Trophoblast cell (in vitro differentiated cells and primary cell): Measurements from ENCODE around the gene GRIN2A.

Source experiments
- DNase-seq, 2 donors: peaks; one replicate each; pipeline ENCODE4 v3.0.0-alpha.2; 2016
- H2AFZ ChIP-seq: 2 replicates; pipeline ENCODE4 v1.6.1; 2013; ENCODE audit warnings: low read length, moderate library complexity, mild to moderate bottlenecking; ENCODE audit not compliant: insufficient read depth, poor library complexity
- H2AK5ac ChIP-seq: 2 replicates; pipeline ENCODE4 v1.6.1; 2013; ENCODE audit warnings: mild to moderate bottlenecking, low read length
- H2BK120ac ChIP-seq: 2 replicates; pipeline ENCODE4 v1.6.1; 2013; ENCODE audit warnings: low read length, mild to moderate bottlenecking, moderate library complexity; ENCODE audit not compliant: insufficient read depth, poor library complexity
- H2BK12ac ChIP-seq: 2 replicates; pipeline ENCODE4 v1.6.1; 2013; ENCODE audit warnings: mild to moderate bottlenecking, low read length, moderate library complexity
- H2BK5ac ChIP-seq: 2 replicates; pipeline ENCODE4 v1.6.1; 2013; ENCODE audit warnings: low read length, low read depth, moderate library complexity, mild to moderate bottlenecking; ENCODE audit not compliant: poor library complexity
- H3K14ac ChIP-seq: 2 replicates; pipeline ENCODE4 v1.6.1; 2013; ENCODE audit warnings: mild to moderate bottlenecking, low read length
- H3K18ac ChIP-seq: 2 replicates; pipeline ENCODE4 v1.6.1; 2013; ENCODE audit warnings: mild to moderate bottlenecking, low read length
- H3K23ac ChIP-seq: 2 replicates; pipeline ENCODE4 v1.6.1; 2013; ENCODE audit warnings: low read length
- H3K27ac ChIP-seq: 2 replicates; pipeline ENCODE4 v1.5.1; 2013; ENCODE audit warnings: low read depth, mild to moderate bottlenecking, inconsistent platforms, low read length, moderate library complexity
- H3K27me3 ChIP-seq: 2 replicates; pipeline ENCODE4 v1.6.1; 2013; ENCODE audit warnings: inconsistent platforms, mild to moderate bottlenecking, low read length, moderate library complexity; ENCODE audit not compliant: insufficient read depth
- H3K36me3 ChIP-seq, 2 experiments: 1 replicate in 1 of 2; 2 replicates in 1 of 2; pipeline ENCODE4 v1.6.1; 2013; ENCODE audit warnings: low read length in 2 of 2, mild to moderate bottlenecking in 2 of 2, moderate library complexity in 1 of 2; ENCODE audit not compliant: insufficient read depth in 2 of 2, control insufficient read depth in 1 of 2
- H3K4ac ChIP-seq: 2 replicates; pipeline ENCODE4 v1.6.1; 2013; ENCODE audit warnings: low read depth, mild to moderate bottlenecking, low read length, moderate library complexity
- H3K4me1 ChIP-seq, 2 experiments: 1 replicate in 1 of 2; 2 replicates in 1 of 2; pipeline ENCODE4 v1.6.1; 2013; ENCODE audit warnings: low read length in 2 of 2, mild to moderate bottlenecking in 2 of 2, moderate library complexity in 1 of 2; ENCODE audit not compliant: insufficient read depth in 2 of 2, control insufficient read depth in 1 of 2
- H3K4me2 ChIP-seq: 2 replicates; pipeline ENCODE4 v1.6.1; 2013; ENCODE audit warnings: inconsistent platforms, mild to moderate bottlenecking, low read length, moderate library complexity
- H3K4me3 ChIP-seq: 2 replicates; pipeline ENCODE4 v1.5.1; 2013; ENCODE audit warnings: mild to moderate bottlenecking, low read depth, low read length, inconsistent platforms
- H3K79me1 ChIP-seq: one replicate; pipeline ENCODE4 v1.6.1; 2013; ENCODE audit warnings: low read length
- H3K79me2 ChIP-seq: 2 replicates; pipeline ENCODE4 v1.6.1; 2013; ENCODE audit warnings: low read length, mild to moderate bottlenecking; ENCODE audit not compliant: control insufficient read depth, insufficient read depth, poor library complexity
- H3K9ac ChIP-seq: 2 replicates; pipeline ENCODE4 v1.6.1; 2013; ENCODE audit warnings: mild to moderate bottlenecking, low read length
- H3K9me3 ChIP-seq: 2 replicates; pipeline ENCODE4 v1.6.1; 2013; ENCODE audit warnings: low read depth, mild to moderate bottlenecking, control low read depth, inconsistent platforms, low read length; ENCODE audit not compliant: insufficient read depth
- H4K12ac ChIP-seq: 2 replicates; pipeline ENCODE4 v1.6.1; 2013; ENCODE audit warnings: low read depth, mild to moderate bottlenecking, low read length, moderate library complexity
- H4K8ac ChIP-seq: 2 replicates; pipeline ENCODE4 v1.6.1; 2013; ENCODE audit warnings: low read depth, mild to moderate bottlenecking, low read length, moderate library complexity
- H4K91ac ChIP-seq: one replicate; pipeline ENCODE4 v1.6.1; 2013; ENCODE audit warnings: low read depth, mild to moderate bottlenecking, low read length, moderate library complexity
- WGBS: extraction: QIAGEN DNeasy Blood & Tissue Kit; methylation state at CpG from one replicate; pipeline ENCODE4 v1.1.7; 2013; ENCODE audit warnings: missing lambda C conversion rate; ENCODE audit not compliant: insufficient read length, insufficient coverage; ENCODE audit errors: extremely low coverage; 5-methylcytosine and 5-hydroxymethylcytosine counted together

The GRIN2A gene

DNA sequence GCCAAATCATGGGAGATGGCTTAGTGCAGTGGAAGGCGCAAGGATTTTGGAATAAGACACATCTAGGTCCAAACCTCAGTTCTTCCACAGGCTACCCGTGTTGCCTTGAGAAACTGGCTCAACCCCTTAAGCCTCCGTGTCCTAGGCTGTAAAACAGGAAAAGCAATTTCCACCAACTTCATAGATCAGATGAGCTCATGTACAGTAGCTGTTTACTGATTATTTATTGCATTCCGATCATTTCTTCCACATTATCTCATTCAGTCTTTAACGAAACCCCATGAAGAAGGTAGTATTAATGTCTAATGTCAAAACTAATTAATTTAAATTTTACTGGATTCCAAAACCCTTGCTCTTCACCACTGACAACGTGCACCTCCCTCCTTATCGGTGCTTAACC lies 231.6 kb downstream of the GRIN2A start:
- no peak overlapping the region for H3K18ac ChIP-seq
- H4K91ac ChIP-seq = no peak overlapping the region
- no peaks in the 10 kb centered on the region for H3K9me3 ChIP-seq
- H3K36me3 ChIP-seq = no peaks in the 10 kb centered on the region
- H2AK5ac ChIP-seq = no peak overlapping the region
- WGBS = no CpG with 5 or more reads among the region's 7 CpGs
- no peak overlapping the region for H3K27ac ChIP-seq
- H3K27me3 ChIP-seq = no peaks in the 10 kb centered on the region
- no peak overlapping the region for H2BK12ac ChIP-seq
- H3K79me2 ChIP-seq = no peaks in the 10 kb centered on the region
- no peak overlapping the region for H3K4me2 ChIP-seq
- H3K9ac ChIP-seq = no peak overlapping the region
- no peak overlapping the region for H3K14ac ChIP-seq
- H3K23ac ChIP-seq = no peak overlapping the region
- H3K79me1 ChIP-seq = no peaks in the 10 kb centered on the region
- no peak overlapping the region for H2BK120ac ChIP-seq
- no peak overlapping the region for H2BK5ac ChIP-seq
- no peak for DNase-seq
- no peak overlapping the region for H2AFZ ChIP-seq
- no peak overlapping the region for H3K4me3 ChIP-seq
- no peak overlapping the region for H4K8ac ChIP-seq
- no peak overlapping the region for H3K4ac ChIP-seq
- no peak overlapping the region for H4K12ac ChIP-seq
- peaks cover 5 to 9% of the 10 kb centered on the region in 2 experiments for H3K4me1 ChIP-seq

GRCh38 chr16:9949396-9949795 lies 232.8 kb downstream of the GRIN2A start:
- H3K27me3 ChIP-seq = no peaks in the 10 kb centered on the region
- no peaks in the 10 kb centered on the region for H3K79me1 ChIP-seq
- no peaks in the 10 kb centered on the region for H3K36me3 ChIP-seq
- H4K8ac ChIP-seq = no peak overlapping the region
- no peak overlapping the region for H3K14ac ChIP-seq
- H2AK5ac ChIP-seq = no peak overlapping the region
- H3K27ac ChIP-seq = no peak overlapping the region
- H3K4me2 ChIP-seq = no peak overlapping the region
- H2AFZ ChIP-seq = no peak overlapping the region
- no peak overlapping the region for H3K23ac ChIP-seq
- no peaks in the 10 kb centered on the region for H3K9me3 ChIP-seq
- H3K18ac ChIP-seq = no peak overlapping the region
- H2BK120ac ChIP-seq = no peak overlapping the region
- no peak overlapping the region for H2BK12ac ChIP-seq
- H3K4ac ChIP-seq = no peak overlapping the region
- H3K79me2 ChIP-seq = no peaks in the 10 kb centered on the region
- no peak overlapping the region for H2BK5ac ChIP-seq
- DNase-seq = no peak
- no peak overlapping the region for H3K9ac ChIP-seq
- no peak overlapping the region for H4K91ac ChIP-seq
- no peak overlapping the region for H3K4me3 ChIP-seq
- 100% methylated on average over 3 of the region's 5 CpGs for WGBS
- H4K12ac ChIP-seq = no peak overlapping the region
- H3K4me1 ChIP-seq = peaks cover 5 to 9% of the 10 kb centered on the region in 2 experiments

GRCh38 chr16:9948933-9949332 lies 233.3 kb downstream of the GRIN2A start:
- no CpG with 5 or more reads among the region's 4 CpGs for WGBS
- Histone ChIP-seq H2AK5ac (no peak overlapping the region), H3K9ac (no peak overlapping the region), H2BK120ac (no peak overlapping the region), H2BK12ac (no peak overlapping the region), H2AFZ (no peak overlapping the region), H3K4me2 (no peak overlapping the region), H4K12ac (no peak overlapping the region), H3K79me2 (no peaks in the 10 kb centered on the region), H3K4ac (no peak overlapping the region), H3K4me1 (peaks cover 5 to 9% of the 10 kb centered on the region in 2 experiments), H3K27me3 (no peaks in the 10 kb centered on the region), H3K79me1 (no peaks in the 10 kb centered on the region), H3K23ac (no peak overlapping the region), H4K91ac (no peak overlapping the region), H3K18ac (no peak overlapping the region), H3K14ac (no peak overlapping the region), H3K27ac (no peak overlapping the region), H2BK5ac (no peak overlapping the region), H4K8ac (no peak overlapping the region), H3K9me3 (no peaks in the 10 kb centered on the region), H3K36me3 (no peaks in the 10 kb centered on the region), H3K4me3 (no peak overlapping the region)
- no peak for DNase-seq

DNA sequence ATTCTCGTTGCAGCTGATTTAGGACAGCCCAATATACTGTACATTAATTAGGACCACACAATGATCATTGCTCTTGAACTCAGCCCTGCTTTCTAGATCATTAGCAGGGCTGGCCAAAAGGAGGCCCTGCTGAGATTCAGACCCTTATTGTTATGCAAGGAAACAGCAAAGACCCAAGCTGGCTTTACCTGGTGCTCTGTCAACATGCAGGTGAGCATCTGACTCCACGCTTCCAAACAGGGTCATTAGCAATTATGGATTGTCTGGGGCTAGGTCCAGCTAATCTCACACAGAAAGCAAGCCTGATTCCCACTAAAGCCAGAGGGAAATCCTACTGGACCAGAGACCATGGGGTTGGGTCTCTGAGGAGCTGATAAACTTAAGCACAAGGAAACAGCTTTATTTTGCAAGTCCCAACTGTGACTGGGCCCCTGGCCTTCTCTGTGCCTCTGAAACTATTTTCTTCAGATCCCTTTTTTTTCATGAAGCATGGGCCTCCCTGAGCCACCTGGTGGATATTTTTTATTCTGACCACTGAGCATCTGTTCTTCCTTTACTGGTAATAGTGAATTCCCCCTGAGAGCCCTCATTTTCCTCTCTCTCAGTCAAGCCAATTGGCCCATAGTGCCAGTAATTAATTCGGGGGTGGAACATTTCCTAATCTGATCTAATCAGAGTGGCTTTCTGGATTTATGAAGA lies 236.1 kb downstream of the GRIN2A start:
- WGBS = no CpG with 5 or more reads among the region's 3 CpGs
- H3K18ac ChIP-seq = no peak overlapping the region

More for the DNA sequence above, 236.1 kb downstream of the GRIN2A start:
- Histone ChIP-seq H3K27ac (no peak overlapping the region), H2BK120ac (no peak overlapping the region), H3K36me3 (no peaks in the 10 kb centered on the region), H4K91ac (no peak overlapping the region), H3K79me1 (no peaks in the 10 kb centered on the region), H3K4ac (no peak overlapping the region), H3K4me2 (no peak overlapping the region), H4K8ac (no peak overlapping the region), H4K12ac (no peak overlapping the region), H3K9me3 (no peaks in the 10 kb centered on the region), H2BK12ac (no peak overlapping the region), H3K79me2 (no peaks in the 10 kb centered on the region), H3K4me3 (no peak overlapping the region), H2AFZ (no peak overlapping the region), H2BK5ac (no peak overlapping the region), H3K9ac (no peak overlapping the region), H3K14ac (no peak overlapping the region), H3K4me1 (peaks cover 5 to 8% of the 10 kb centered on the region in 2 experiments), H2AK5ac (no peak overlapping the region), H3K23ac (no peak overlapping the region), H3K27me3 (no peaks in the 10 kb centered on the region)
- no peak for DNase-seq
